ENCODE measurements around the gene CYP2S1.

Gene CYP2S1

DNA sequence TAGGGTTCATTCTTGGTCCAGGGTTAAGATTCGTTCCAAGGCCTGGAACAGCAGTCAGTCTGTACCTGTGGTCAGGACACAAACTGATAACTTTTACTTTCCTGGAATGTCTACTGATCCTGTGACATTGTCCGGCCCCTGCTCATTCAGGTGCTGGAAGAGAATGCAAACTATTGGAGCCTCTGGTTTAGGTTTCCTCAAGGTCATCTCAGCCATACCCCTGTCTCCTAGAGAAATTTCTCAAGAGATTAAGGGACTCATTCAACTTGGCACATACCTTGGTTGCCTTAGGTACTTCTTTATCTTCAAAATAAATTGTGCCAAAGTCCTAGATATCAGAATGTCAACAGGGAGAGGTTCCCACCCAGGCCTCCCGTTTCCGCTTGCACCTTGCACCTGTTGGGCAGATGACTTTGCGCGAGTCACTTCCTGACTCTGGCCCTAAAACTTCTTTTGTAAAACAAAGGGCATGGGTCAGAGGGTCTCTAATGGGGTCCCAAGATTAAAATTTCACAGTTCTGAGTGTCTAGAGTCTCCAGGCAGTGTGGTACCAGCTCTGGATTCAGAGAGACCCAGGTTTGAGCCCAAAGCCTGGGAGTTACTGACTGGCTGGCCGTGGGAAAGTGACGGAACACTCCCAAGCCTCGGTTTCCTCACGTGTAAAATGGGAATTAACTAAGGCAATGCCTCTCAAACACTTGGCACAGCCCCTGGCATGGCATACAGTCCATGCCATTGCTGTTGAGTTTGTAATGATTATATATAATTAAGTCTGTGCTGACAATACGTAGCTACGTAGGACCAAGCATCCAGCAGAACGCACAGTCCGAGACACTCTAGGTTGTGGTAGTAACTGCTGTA lies 25.8 kb upstream of the CYP2S1 start:
- no peak overlapping the region for H3K18ac ChIP-seq (ENCODE audit: low read length)
- no peaks in the 10 kb centered on the region for H3K79me2 ChIP-seq (ENCODE audit: control insufficient read depth, insufficient read depth, low read length, poor library complexity)
- no peaks in the 10 kb centered on the region for H3K9me3 ChIP-seq (ENCODE audit: insufficient read depth, low read depth, low read length)
- H2BK12ac ChIP-seq (ENCODE audit: low read length) = no peak overlapping the region
- no peak overlapping the region for H3K23ac ChIP-seq (ENCODE audit: low read length)
- no peak overlapping the region for H4K8ac ChIP-seq (ENCODE audit: low read depth, low read length)
- H3K27ac ChIP-seq (ENCODE audit: low read depth, low read length) = no peak overlapping the region
- no peak overlapping the region for H3K4me2 ChIP-seq (ENCODE audit: low read length)
- no peak overlapping the region for H4K91ac ChIP-seq (ENCODE audit: low read depth, low read length)
- H2AFZ ChIP-seq (ENCODE audit: insufficient read depth, low read length, poor library complexity) = no peak overlapping the region
- no peak overlapping the region for H4K12ac ChIP-seq (ENCODE audit: low read depth, low read length)
- no peak overlapping the region for H3K9ac ChIP-seq (ENCODE audit: low read length)
- no peak overlapping the region for H3K4ac ChIP-seq (ENCODE audit: low read depth, low read length)
- no CpG with 5 or more reads among the region's 14 CpGs for WGBS (ENCODE audit: extremely low coverage, insufficient coverage, insufficient read length)
- H3K27me3 ChIP-seq (ENCODE audit: insufficient read depth, low read length) = no peaks in the 10 kb centered on the region
- H3K36me3 ChIP-seq (ENCODE audit: control insufficient read depth in 1 of 2, insufficient read depth in 2 of 2, low read length in 2 of 2) = peaks cover 0 to 1% of the 10 kb centered on the region in 2 experiments
- H3K14ac ChIP-seq (ENCODE audit: low read length) = no peak overlapping the region
- no peak overlapping the region for H2AK5ac ChIP-seq (ENCODE audit: low read length)
- DNase-seq = no peak
- H3K79me1 ChIP-seq (ENCODE audit: low read length) = no peaks in the 10 kb centered on the region
- H3K4me1 ChIP-seq (ENCODE audit: control insufficient read depth in 1 of 2, insufficient read depth in 2 of 2, low read length in 2 of 2) = no peaks in the 10 kb centered on the region
- no peak overlapping the region for H2BK120ac ChIP-seq (ENCODE audit: insufficient read depth, low read length, poor library complexity)
- no peak overlapping the region for H2BK5ac ChIP-seq (ENCODE audit: low read depth, low read length, poor library complexity)
- H3K4me3 ChIP-seq (ENCODE audit: low read depth, low read length) = no peak overlapping the region

DNA sequence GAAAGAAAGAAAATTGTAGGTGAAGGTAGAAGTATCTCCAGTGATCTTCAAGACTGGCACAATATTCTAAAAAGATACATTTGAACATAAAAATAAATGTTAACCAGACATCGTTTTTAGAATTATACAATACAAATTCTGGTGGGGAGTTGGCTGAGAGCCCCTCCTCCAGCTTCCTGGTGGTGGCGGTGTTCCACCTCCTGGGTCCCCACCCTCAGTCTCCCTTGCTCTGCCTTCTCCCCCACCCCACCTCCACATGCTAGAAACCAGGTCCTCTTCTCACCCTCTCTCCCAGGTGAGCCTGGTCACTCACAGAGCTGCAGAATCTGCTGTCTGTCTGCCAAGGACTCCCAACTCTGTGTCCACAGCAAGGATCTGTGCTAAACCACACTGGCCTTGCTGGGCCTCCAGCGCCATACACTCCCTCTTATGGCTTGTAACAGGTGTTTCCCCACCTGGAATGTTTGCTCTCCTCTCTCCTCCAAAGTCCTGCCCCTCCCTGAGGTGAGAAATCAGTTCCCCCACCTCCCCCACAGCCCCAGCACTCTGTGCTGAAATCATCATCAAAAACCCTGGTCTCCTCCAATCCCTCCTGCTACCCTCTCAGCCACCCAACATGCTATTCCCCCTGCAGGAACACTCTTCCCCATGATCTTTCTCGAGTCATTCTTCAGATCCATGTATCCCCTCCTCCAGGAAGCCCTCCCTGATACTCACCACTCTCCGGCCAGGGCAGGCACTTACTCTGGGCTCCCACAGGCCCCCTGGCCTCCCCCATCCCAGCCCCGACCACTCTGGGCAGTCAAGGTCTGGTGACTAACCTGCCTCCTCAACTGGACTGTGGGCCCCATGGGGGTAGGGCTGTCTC lies 20.5 kb upstream of the CYP2S1 start:
- Histone ChIP-seq H3K36me3 (ENCODE audit: control insufficient read depth in 1 of 2, insufficient read depth in 2 of 2, low read length in 2 of 2) (no peaks in the 10 kb centered on the region), H3K27me3 (ENCODE audit: insufficient read depth, low read length) (no peaks in the 10 kb centered on the region), H2BK120ac (ENCODE audit: insufficient read depth, low read length, poor library complexity) (peak overlapping the region; percentile 38), H4K12ac (ENCODE audit: low read depth, low read length) (no peak overlapping the region), H3K18ac (ENCODE audit: low read length) (peak overlapping the region; percentile 60), H3K4me2 (ENCODE audit: low read length) (no peak overlapping the region), H3K9ac (ENCODE audit: low read length) (no peak overlapping the region), H2AK5ac (ENCODE audit: low read length) (peak overlapping the region; percentile 81), H3K79me2 (ENCODE audit: control insufficient read depth, insufficient read depth, low read length, poor library complexity) (peaks cover 4% of the 10 kb centered on the region), H3K14ac (ENCODE audit: low read length) (no peak overlapping the region), H4K91ac (ENCODE audit: low read depth, low read length) (peak overlapping the region; percentile 76), H3K27ac (ENCODE audit: low read depth, low read length) (no peak overlapping the region), H3K4me1 (ENCODE audit: control insufficient read depth in 1 of 2, insufficient read depth in 2 of 2, low read length in 2 of 2) (peaks cover 25 to 27% of the 10 kb centered on the region in 2 experiments), H2BK5ac (ENCODE audit: low read depth, low read length, poor library complexity) (no peak overlapping the region), H3K23ac (ENCODE audit: low read length) (no peak overlapping the region), H2AFZ (ENCODE audit: insufficient read depth, low read length, poor library complexity) (no peak overlapping the region), H3K4ac (ENCODE audit: low read depth, low read length) (no peak overlapping the region), H3K79me1 (ENCODE audit: low read length) (peaks cover 24% of the 10 kb centered on the region), H3K4me3 (ENCODE audit: low read depth, low read length) (no peak overlapping the region), H3K9me3 (ENCODE audit: insufficient read depth, low read depth, low read length) (no peaks in the 10 kb centered on the region), H4K8ac (ENCODE audit: low read depth, low read length) (no peak overlapping the region), H2BK12ac (ENCODE audit: low read length) (peak overlapping the region; percentile 32)
- DNase-seq = no peak
- WGBS (ENCODE audit: extremely low coverage, insufficient coverage, insufficient read length) = no CpG with 5 or more reads among the region's 6 CpGs

DNA sequence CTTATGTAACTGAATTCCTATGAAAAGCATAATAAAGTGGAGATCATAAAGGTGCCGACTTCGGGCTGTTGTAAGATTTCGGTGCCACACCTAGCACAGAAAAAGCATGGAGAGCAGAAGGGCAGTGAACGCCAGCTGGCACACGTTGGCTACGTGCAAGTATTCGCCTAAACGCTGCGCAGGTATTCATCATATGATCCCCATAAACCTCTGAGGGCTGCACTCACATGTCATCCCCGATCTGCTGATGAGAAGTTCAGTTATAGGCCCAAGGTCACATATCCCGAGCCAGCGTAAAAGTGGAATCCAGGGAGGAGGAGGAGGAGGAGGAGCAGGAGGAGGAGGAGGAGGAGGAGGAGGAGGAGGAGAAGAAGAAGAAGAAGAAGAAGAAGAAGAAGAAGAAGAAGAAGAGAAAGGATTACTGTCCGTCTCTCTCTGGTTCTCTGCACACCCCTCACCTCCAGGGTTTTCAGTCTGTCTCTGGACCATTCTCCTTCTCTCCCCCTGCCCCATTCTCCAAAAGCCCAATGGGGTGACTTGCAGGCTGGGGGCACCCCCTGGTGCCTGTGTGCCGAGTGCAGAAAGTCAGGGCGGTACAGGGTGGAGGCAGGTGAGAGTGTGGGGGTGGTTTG lies 18.6 kb upstream of the CYP2S1 start:
- H4K91ac ChIP-seq (ENCODE audit: low read depth, low read length) = peak overlapping the region; percentile 97
- peak overlapping the region; percentile 99 for H3K27ac ChIP-seq (ENCODE audit: low read depth, low read length)
- H3K79me1 ChIP-seq (ENCODE audit: low read length) = peaks cover 24% of the 10 kb centered on the region
- no peak overlapping the region for H3K4me3 ChIP-seq (ENCODE audit: low read depth, low read length)
- WGBS (ENCODE audit: extremely low coverage, insufficient coverage, insufficient read length) = no CpG with 5 or more reads among the region's 15 CpGs
- peak overlapping the region; percentile 93 for H3K4ac ChIP-seq (ENCODE audit: low read depth, low read length)
- H3K4me1 ChIP-seq (ENCODE audit: control insufficient read depth in 1 of 2, insufficient read depth in 2 of 2, low read length in 2 of 2) = peaks cover 25 to 27% of the 10 kb centered on the region in 2 experiments
- H3K14ac ChIP-seq (ENCODE audit: low read length) = peak overlapping the region; percentile 98
- no peak overlapping the region for H3K9ac ChIP-seq (ENCODE audit: low read length)
- peaks cover 4% of the 10 kb centered on the region for H3K79me2 ChIP-seq (ENCODE audit: control insufficient read depth, insufficient read depth, low read length, poor library complexity)
- H3K27me3 ChIP-seq (ENCODE audit: insufficient read depth, low read length) = no peaks in the 10 kb centered on the region
- peak overlapping the region; percentile 90 for H2BK5ac ChIP-seq (ENCODE audit: low read depth, low read length, poor library complexity)
- H2BK12ac ChIP-seq (ENCODE audit: low read length) = peak overlapping the region; percentile 100
- H2BK120ac ChIP-seq (ENCODE audit: insufficient read depth, low read length, poor library complexity) = peak overlapping the region; percentile 99
- H2AFZ ChIP-seq (ENCODE audit: insufficient read depth, low read length, poor library complexity) = peak overlapping the region; percentile 17
- no peak overlapping the region for H3K4me2 ChIP-seq (ENCODE audit: low read length)
- no peak for DNase-seq
- H3K9me3 ChIP-seq (ENCODE audit: insufficient read depth, low read depth, low read length) = no peaks in the 10 kb centered on the region
- no peaks in the 10 kb centered on the region for H3K36me3 ChIP-seq (ENCODE audit: control insufficient read depth in 1 of 2, insufficient read depth in 2 of 2, low read length in 2 of 2)
- peak overlapping the region; percentile 92 for H4K8ac ChIP-seq (ENCODE audit: low read depth, low read length)
- peak overlapping the region; percentile 96 for H3K18ac ChIP-seq (ENCODE audit: low read length)
- H2AK5ac ChIP-seq (ENCODE audit: low read length) = peak overlapping the region; percentile 99
- H3K23ac ChIP-seq (ENCODE audit: low read length) = no peak overlapping the region
- H4K12ac ChIP-seq (ENCODE audit: low read depth, low read length) = no peak overlapping the region

Data from trophoblast cell (in vitro differentiated cells and primary cell).